A549 (cell line): Measurements from ENCODE around the gene AEBP2. TPM values are rescaled to one million over a fixed set of nuclear protein-coding genes. Genes with fewer than 3 reads are reported as not detected.

Experiments
- ATAC-seq, 2 experiments: fragments of 200-7000 bp in 1 of 2; fragments of >200 bp in 1 of 2; cut with Nextera tagmentation in 1 of 2; cut with Tn5 transposase in 1 of 2; 3 replicates each; pipeline versions ENCODE4 v1.8.0 to v1.9.1; 2018 to 2020; ENCODE audit warnings: mild to moderate bottlenecking in 1 of 2, moderate library complexity in 1 of 2
- CTCF ChIA-PET: fragments of 300-600 bp; sonication (Branson Sonifier 250); formaldehyde crosslinking; extraction: SDS; loops from one replicate; lab custom pipeline; 2021; ENCODE audit warnings: antibody characterized with exemption, inconsistent platforms; lab: Yijun Ruan, JAX
- POLR2A ChIA-PET: fragments of 350-600 bp; formaldehyde crosslinking; extraction: SDS; loops from one replicate; lab custom pipeline; 2021; ENCODE audit warnings: antibody characterized with exemption, inconsistent platforms; lab: Yijun Ruan, JAX
- DNase-seq, 2 experiments: peaks; one replicate each; pipeline versions ENCODE4 v3.0.0 to v3.0.0-alpha.2; 2011 to 2016; ENCODE audit warnings: low read depth in 1 of 2, low spot score in 1 of 2
- FAIRE-seq: peaks from 2 replicates; lab custom pipeline; 2011; peaks lifted over from hg19 to GRCh38; lab: Jason Lieb, UNC
- H3K27ac ChIP-seq, 2 experiments: fragments of >200 bp; sonication (Bioruptor Twin); formaldehyde crosslinking; 3 replicates each; pipeline ENCODE4 v1.5.1; 2016 to 2017
- H3K4me1 ChIP-seq: fragments of >200 bp; sonication (Bioruptor Twin); formaldehyde crosslinking; 3 replicates; pipeline ENCODE4 v1.6.1; 2016
- H3K4me2 ChIP-seq: fragments of >200 bp; sonication (Bioruptor Twin); formaldehyde crosslinking; 3 replicates; pipeline ENCODE4 v1.6.1; 2016
- H3K4me3 ChIP-seq: fragments of >200 bp; sonication (Bioruptor Twin); formaldehyde crosslinking; 3 replicates; pipeline ENCODE4 v1.5.1; 2016
- H3K9me3 ChIP-seq: fragments of >200 bp; sonication (Bioruptor Twin); formaldehyde crosslinking; 3 replicates; pipeline ENCODE4 v1.6.1; 2016
- BHLHE40 ChIP-seq: IDR thresholded peaks from 2 replicates; pipeline ENCODE4 v1.6.1; 2012; ENCODE audit warnings: low read depth, low read length, inconsistent platforms
- FOXS1 ChIP-seq: fragments of 250-450 bp; sonication (Bioruptor Pico); IDR thresholded peaks from 2 replicates; pipeline ENCODE4 v1.5.0; 2020; ENCODE audit warnings: mild to moderate bottlenecking, moderate library complexity
- HOXA7 ChIP-seq: fragments of 250-450 bp; sonication (Bioruptor Pico); IDR thresholded peaks from 2 replicates; pipeline ENCODE4 v1.5.0; 2020; ENCODE audit warnings: mild to moderate bottlenecking, moderate library complexity
- HOXB13 ChIP-seq: fragments of 250-450 bp; sonication (Bioruptor Pico); IDR thresholded peaks from 2 replicates; pipeline ENCODE4 v1.5.0; 2020; ENCODE audit warnings: low read depth, mild to moderate bottlenecking, moderate library complexity
- JUN ChIP-seq, 2 experiments: fragments of >200 bp; sonication (Bioruptor Twin); formaldehyde crosslinking; IDR thresholded peaks; 2 replicates in 1 of 2; 3 replicates in 1 of 2; pipeline ENCODE4 v1.6.1; 2016 to 2017
- JUNB ChIP-seq: fragments of >200 bp; sonication (Bioruptor Twin); formaldehyde crosslinking; IDR thresholded peaks from 2 replicates; pipeline ENCODE4 v1.6.1; 2016
- MYC ChIP-seq: IDR thresholded peaks from 2 replicates; pipeline ENCODE4 v1.6.1; 2012; ENCODE audit warnings: mild to moderate bottlenecking, inconsistent platforms, low read length, improper control_type of control experiment, borderline replicate concordance
- NR3C1 ChIP-seq: fragments of >200 bp; sonication (Bioruptor Twin); formaldehyde crosslinking; IDR thresholded peaks from 3 replicates; pipeline ENCODE4 v1.6.1; 2017
- POLR2A ChIP-seq: IDR thresholded peaks from 2 replicates; pipeline ENCODE4 v1.6.1; 2012; ENCODE audit warnings: mild to moderate bottlenecking, low read length
- POLR2AphosphoS2 ChIP-seq: conservative IDR thresholded peaks from 2 replicates; pipeline ENCODE4 v1.6.1; 2012; ENCODE audit warnings: low read length, improper control_type of control experiment, inconsistent platforms
- TFCP2L1 ChIP-seq: fragments of 250-450 bp; sonication (Bioruptor Pico); IDR thresholded peaks from 2 replicates; pipeline ENCODE4 v1.5.0; 2021; ENCODE audit warnings: mild to moderate bottlenecking
- TP53 ChIP-seq: fragments of 250-450 bp; sonication (Bioruptor Pico); IDR thresholded peaks from 2 replicates; pipeline ENCODE4 v1.5.0; 2021; ENCODE audit warnings: mild to moderate bottlenecking, moderate library complexity
- WGBS: methylation state at CpG from one replicate; pipeline ENCODE4 v1.1.6; 2017; ENCODE audit errors: missing lambda C conversion rate; 5-methylcytosine and 5-hydroxymethylcytosine counted together
- polyA plus RNA-seq, 4 experiments: library from polyadenylated mRNA; depleted of rRNA in 3 of 4; stranded (reverse); fragments of >200 nt; fragmentation: RNase III in 1 of 4; extraction: RNeasy Plus Mini Kit Qiagen cat#74134 plus additional on column Dnase treatment in 1 of 4; gene quantifications; 2 replicates in 3 of 4; 3 replicates in 1 of 4; pipeline ENCODE4 v1.2.3, GENCODE V29; 2011 to 2017
- TF ChIP-seq, protein P1 (sequence below): fragments of >200 bp; sonication (Bioruptor Twin); formaldehyde crosslinking; IDR thresholded peaks from 3 replicates; pipeline ENCODE4 v1.5.1; 2016
- TF ChIP-seq, protein P2 (sequence below): fragments of 250-450 bp; sonication (Bioruptor Pico); IDR thresholded peaks from 2 replicates; pipeline ENCODE4 v1.5.0; 2020; ENCODE audit warnings: low read depth, mild to moderate bottlenecking, moderate library complexity
- TF ChIP-seq, protein P3 (sequence below): fragments of 450-650 bp; IDR thresholded peaks from 2 replicates; pipeline ENCODE4 v1.6.1; 2014; ENCODE audit warnings: antibody characterized with exemption
- TF ChIP-seq, protein P4 (sequence below): fragments of 250-450 bp; sonication (Bioruptor Pico); IDR thresholded peaks from 2 replicates; pipeline ENCODE4 v1.5.0; 2021; ENCODE audit warnings: mild to moderate bottlenecking, moderate library complexity, borderline replicate concordance

AEBP2 gene
- polyA plus RNA-seq, 2 of the 4 experiments (the other 2 are of a cell fraction): 23.5 to 27.3 TPM

DNA sequence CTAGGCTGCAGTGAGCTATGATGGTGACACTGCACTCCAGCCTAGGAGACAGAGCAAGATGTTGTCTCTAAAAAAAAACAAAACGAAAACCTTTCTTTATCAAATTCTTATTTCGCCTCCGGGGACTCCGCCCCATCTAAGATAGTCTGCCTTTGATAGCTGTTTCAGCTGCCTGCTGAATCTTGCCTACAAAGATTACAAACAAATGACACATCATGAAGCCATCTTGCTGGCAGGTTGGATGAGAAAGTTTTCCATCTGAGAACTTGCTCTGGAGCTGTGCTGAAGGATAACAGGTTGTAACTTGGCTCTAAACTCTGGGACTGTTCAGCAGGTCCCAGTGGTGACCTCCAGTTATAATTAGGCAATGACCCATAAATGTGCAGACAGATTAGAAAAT, 41.8 kb upstream of the AEBP2 start:
- Histone ChIP-seq H3K4me3 (no peak overlapping the region), H3K27ac (no peak overlapping the region), H3K4me2 (no peak overlapping the region), H3K9me3 (no peaks in the 10 kb centered on the region), H3K4me1 (peaks cover 6% of the 10 kb centered on the region; the same call in 2 of the 3 replicates)
- DNase-seq (peak in 1 of 2 experiments; percentile 29), FAIRE-seq (no peak), ATAC-seq (peak; percentile 42 to 43; a peak in 1 of 6 replicates)
- TF ChIP-seq, protein P1, sequence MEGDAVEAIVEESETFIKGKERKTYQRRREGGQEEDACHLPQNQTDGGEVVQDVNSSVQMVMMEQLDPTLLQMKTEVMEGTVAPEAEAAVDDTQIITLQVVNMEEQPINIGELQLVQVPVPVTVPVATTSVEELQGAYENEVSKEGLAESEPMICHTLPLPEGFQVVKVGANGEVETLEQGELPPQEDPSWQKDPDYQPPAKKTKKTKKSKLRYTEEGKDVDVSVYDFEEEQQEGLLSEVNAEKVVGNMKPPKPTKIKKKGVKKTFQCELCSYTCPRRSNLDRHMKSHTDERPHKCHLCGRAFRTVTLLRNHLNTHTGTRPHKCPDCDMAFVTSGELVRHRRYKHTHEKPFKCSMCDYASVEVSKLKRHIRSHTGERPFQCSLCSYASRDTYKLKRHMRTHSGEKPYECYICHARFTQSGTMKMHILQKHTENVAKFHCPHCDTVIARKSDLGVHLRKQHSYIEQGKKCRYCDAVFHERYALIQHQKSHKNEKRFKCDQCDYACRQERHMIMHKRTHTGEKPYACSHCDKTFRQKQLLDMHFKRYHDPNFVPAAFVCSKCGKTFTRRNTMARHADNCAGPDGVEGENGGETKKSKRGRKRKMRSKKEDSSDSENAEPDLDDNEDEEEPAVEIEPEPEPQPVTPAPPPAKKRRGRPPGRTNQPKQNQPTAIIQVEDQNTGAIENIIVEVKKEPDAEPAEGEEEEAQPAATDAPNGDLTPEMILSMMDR: no peak
- TF ChIP-seq, protein P2, sequence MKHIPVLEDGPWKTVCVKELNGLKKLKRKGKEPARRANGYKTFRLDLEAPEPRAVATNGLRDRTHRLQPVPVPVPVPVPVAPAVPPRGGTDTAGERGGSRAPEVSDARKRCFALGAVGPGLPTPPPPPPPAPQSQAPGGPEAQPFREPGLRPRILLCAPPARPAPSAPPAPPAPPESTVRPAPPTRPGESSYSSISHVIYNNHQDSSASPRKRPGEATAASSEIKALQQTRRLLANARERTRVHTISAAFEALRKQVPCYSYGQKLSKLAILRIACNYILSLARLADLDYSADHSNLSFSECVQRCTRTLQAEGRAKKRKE (CRISPR knock-in tag): no peak
- TF ChIP-seq MYC (no peak), TP53 (CRISPR knock-in tag) (no peak), POLR2AphosphoS2 (no peak), POLR2A (no peak), FOXS1 (CRISPR knock-in tag) (no peak), TFCP2L1 (no peak), JUNB (no peak)
- TF ChIP-seq, protein P3, sequence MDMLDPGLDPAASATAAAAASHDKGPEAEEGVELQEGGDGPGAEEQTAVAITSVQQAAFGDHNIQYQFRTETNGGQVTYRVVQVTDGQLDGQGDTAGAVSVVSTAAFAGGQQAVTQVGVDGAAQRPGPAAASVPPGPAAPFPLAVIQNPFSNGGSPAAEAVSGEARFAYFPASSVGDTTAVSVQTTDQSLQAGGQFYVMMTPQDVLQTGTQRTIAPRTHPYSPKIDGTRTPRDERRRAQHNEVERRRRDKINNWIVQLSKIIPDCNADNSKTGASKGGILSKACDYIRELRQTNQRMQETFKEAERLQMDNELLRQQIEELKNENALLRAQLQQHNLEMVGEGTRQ: no peak
- WGBS: 59% methylated on average over 4 of the region's 4 CpGs
- CTCF ChIA-PET: interaction anchor here (0.6 kb wide), 2 partner anchors 48 to 1730 kb away, joined by 3 read pairs; no protein-coding TSS in a partner anchor
- POLR2A ChIA-PET: interaction anchor here (0.7 kb wide), 1 partner anchor 15 kb away, joined by 3 read pairs; no protein-coding TSS in a partner anchor

DNA sequence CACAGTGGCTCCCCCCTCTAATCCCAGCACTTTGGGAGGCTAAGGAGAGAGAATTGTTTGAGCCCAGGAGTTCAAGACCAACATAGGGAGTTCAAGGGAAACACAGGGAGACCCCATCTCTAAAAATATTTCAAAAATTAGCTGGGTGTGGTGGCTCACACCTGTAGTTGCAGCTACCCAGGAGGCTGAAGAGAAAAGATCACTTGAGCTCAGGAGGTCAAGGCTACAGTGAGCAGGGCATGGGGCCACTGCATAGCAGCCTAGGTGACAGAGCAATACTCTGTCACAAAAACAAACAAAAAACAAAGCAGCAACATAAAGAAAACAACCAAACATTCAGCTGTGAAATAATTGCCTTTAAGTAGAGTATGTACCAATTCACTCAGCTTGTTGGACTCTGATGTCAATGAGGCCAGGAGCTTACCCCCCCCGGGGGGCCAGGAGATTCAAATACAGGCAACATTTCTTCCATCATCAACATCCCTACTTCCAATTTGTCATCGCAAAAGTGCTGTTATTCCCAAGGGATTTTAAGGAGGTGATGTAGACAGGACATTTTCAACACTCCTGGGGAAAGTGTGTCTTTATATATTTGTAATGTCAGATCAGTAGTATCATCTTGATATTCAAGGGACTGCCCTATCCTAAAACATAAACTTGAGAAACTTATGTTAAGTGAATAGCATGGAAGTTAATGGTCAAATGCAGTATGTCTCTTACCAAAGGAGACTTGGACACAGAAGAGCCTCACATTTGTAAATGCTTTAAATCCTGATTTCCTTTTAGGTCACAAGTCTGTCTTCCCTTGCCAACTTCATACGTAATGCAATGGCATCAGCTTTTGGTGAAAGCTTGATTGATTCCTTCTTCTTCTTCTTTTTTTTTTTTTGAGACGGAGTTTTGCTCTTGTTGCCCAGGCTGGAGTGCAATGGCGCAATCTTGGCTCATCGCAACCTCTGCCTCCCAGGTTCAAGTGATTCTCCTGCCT, 40.6 kb upstream of the AEBP2 start:
- FAIRE-seq (no peak), ATAC-seq (no peak), DNase-seq (no peak)
- ChIA-PET POLR2A (no interaction called here), CTCF (interaction anchor here (0.7 kb wide), 1 partner anchor 12 kb away, joined by 3 read pairs; no protein-coding TSS in a partner anchor)
- Histone ChIP-seq H3K27ac (no peak overlapping the region), H3K4me3 (no peak overlapping the region), H3K4me2 (no peak overlapping the region), H3K4me1 (peaks cover 6% of the 10 kb centered on the region; the same call in 2 of the 3 replicates), H3K9me3 (no peaks in the 10 kb centered on the region)
- WGBS: 73% methylated on average over 6 of the region's 6 CpGs
- TF ChIP-seq, protein P4, sequence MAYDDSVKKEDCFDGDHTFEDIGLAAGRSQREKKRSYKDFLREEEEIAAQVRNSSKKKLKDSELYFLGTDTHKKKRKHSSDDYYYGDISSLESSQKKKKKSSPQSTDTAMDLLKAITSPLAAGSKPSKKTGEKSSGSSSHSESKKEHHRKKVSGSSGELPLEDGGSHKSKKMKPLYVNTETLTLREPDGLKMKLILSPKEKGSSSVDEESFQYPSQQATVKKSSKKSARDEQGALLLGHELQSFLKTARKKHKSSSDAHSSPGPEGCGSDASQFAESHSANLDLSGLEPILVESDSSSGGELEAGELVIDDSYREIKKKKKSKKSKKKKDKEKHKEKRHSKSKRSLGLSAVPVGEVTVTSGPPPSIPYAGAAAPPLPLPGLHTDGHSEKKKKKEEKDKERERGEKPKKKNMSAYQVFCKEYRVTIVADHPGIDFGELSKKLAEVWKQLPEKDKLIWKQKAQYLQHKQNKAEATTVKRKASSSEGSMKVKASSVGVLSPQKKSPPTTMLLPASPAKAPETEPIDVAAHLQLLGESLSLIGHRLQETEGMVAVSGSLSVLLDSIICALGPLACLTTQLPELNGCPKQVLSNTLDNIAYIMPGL (CRISPR knock-in tag): no peak
- no peak for TF ChIP-seq NR3C1
- TF ChIP-seq JUN (IDR thresholded peaks at IDR 0.05): no peak
- TF ChIP-seq BHLHE40: no peak
- TF ChIP-seq HOXB13 (CRISPR knock-in tag): no peak
- TF ChIP-seq HOXA7: no peak
